GM12878 (cell line): Measurements from ENCODE around the gene FAM163B. TPM values are rescaled to one million over a fixed set of nuclear protein-coding genes. Genes with fewer than 3 reads are reported as not detected.

Experiments
- ATAC-seq: fragments of 200-7000 bp; cut with Tn5 transposase; 3 replicates; pipeline ENCODE4 v1.9.1; 2020; ENCODE audit warnings: mild to moderate bottlenecking, moderate library complexity
- BruUV-seq: library from RNA; stranded (reverse); fragments of 400-500 nt; replicated peaks from 2 replicates; lab custom pipeline; 2021; lab: Mats Ljungman, UMichigan
- CTCF ChIA-PET: fragments of 300-600 bp; sonication (Branson Sonifier 250); formaldehyde crosslinking; extraction: SDS; loops from one replicate; lab custom pipeline; 2021; ENCODE audit warnings: inconsistent platforms; lab: Yijun Ruan, JAX
- POLR2A ChIA-PET: fragments of 350-600 bp; formaldehyde crosslinking; extraction: SDS; loops from one replicate; lab custom pipeline; 2021; ENCODE audit warnings: inconsistent platforms; lab: Charles Lee
- RAD21 ChIA-PET: fragments of 300-600 bp; sonication (Branson Sonifier 250); formaldehyde crosslinking; loops from one replicate; lab custom pipeline; 2023; ENCODE audit warnings: antibody characterized with exemption; ENCODE audit not compliant: unreplicated experiment; lab: Charles Lee
- SMC1A ChIA-PET: fragments of 300-600 bp; sonication (Branson Sonifier 250); formaldehyde crosslinking; loops from one replicate; lab custom pipeline; 2023; ENCODE audit not compliant: unreplicated experiment, uncharacterized antibody; lab: Charles Lee
- DNase-seq: peaks from one replicate; pipeline ENCODE4 v3.0.0-alpha.2; 2011; ENCODE audit warnings: low read depth, low spot score
- FAIRE-seq: peaks from 3 replicates; lab custom pipeline; 2011; peaks lifted over from hg19 to GRCh38; lab: Jason Lieb, UNC
- H2AFZ ChIP-seq: 2 replicates; pipeline ENCODE4 v1.6.0; 2011; ENCODE audit warnings: low read depth, low read length, control low read depth; ENCODE audit not compliant: control insufficient read depth
- H3K27ac ChIP-seq: 2 replicates; pipeline ENCODE4 v1.5.1; 2011; ENCODE audit warnings: control low read depth; ENCODE audit not compliant: control insufficient read depth, insufficient read depth
- H3K27me3 ChIP-seq, 2 experiments: replicated peaks in 1 of 2; 2 replicates each; pipeline versions ENCODE4 v1.6.0 to v1.6.1; 2011; ENCODE audit warnings: low read length in 1 of 2; ENCODE audit not compliant: control insufficient read depth in 2 of 2, insufficient read depth in 2 of 2
- H3K36me3 ChIP-seq, 2 experiments: 2 replicates each; pipeline ENCODE4 v1.5.1; 2011; ENCODE audit warnings: low read length in 1 of 2; ENCODE audit not compliant: control insufficient read depth in 2 of 2, insufficient read depth in 2 of 2
- H3K4me1 ChIP-seq: 2 replicates; pipeline ENCODE4 v1.6.1; 2011; ENCODE audit warnings: mild to moderate bottlenecking, low read length, moderate library complexity, mixed read lengths; ENCODE audit not compliant: control insufficient read depth, insufficient read depth
- H3K4me2 ChIP-seq: 2 replicates; pipeline ENCODE4 v1.6.0; 2011; ENCODE audit warnings: control low read depth; ENCODE audit not compliant: control insufficient read depth, insufficient read depth
- H3K4me3 ChIP-seq: fragments of 200-600 bp; sonication (generic); 2 replicates; pipeline ENCODE4 v1.5.1; 2016
- H3K79me2 ChIP-seq: 2 replicates; pipeline ENCODE4 v1.6.0; 2011; ENCODE audit warnings: low read length; ENCODE audit not compliant: control insufficient read depth, insufficient read depth
- H3K9ac ChIP-seq: 2 replicates; pipeline ENCODE4 v1.8.0; 2011; ENCODE audit warnings: low read length, control low read depth, mixed read lengths; ENCODE audit not compliant: control insufficient read depth, insufficient read depth
- H3K9me3 ChIP-seq: replicated peaks from 3 replicates; pipeline ENCODE4 v1.5.1; 2011; ENCODE audit warnings: mild to moderate bottlenecking, low read length; ENCODE audit not compliant: control insufficient read depth, insufficient read depth
- H4K20me1 ChIP-seq: 2 replicates; pipeline ENCODE4 v1.6.0; 2011; ENCODE audit not compliant: control insufficient read depth, insufficient read depth
- ASH2L ChIP-seq: fragments of 300-600, 200-600 bp; sonication (generic); IDR thresholded peaks from 2 replicates; pipeline ENCODE4 v1.6.1; 2017; ENCODE audit warnings: low read depth, mild to moderate bottlenecking, borderline replicate concordance
- BRCA1 ChIP-seq: IDR thresholded peaks from 2 replicates; pipeline ENCODE4 v1.6.1; 2011; ENCODE audit warnings: low read depth, low read length, improper control_type of control experiment
- DPF2 ChIP-seq: fragments of 450-650 bp; IDR thresholded peaks from 2 replicates; pipeline ENCODE4 v1.6.1; 2017; ENCODE audit warnings: mild to moderate bottlenecking
- KAT2A ChIP-seq: conservative IDR thresholded peaks from 2 replicates; pipeline ENCODE4 v1.6.1; 2011; ENCODE audit warnings: low read depth, low read length; ENCODE audit not compliant: control insufficient read depth
- NFIC ChIP-seq: IDR thresholded peaks from 2 replicates; pipeline ENCODE4 v1.6.1; 2012; ENCODE audit warnings: low read depth, mild to moderate bottlenecking, inconsistent platforms, low read length, moderate library complexity
- ZNF24 ChIP-seq: fragments of 450-650 bp; IDR thresholded peaks from 2 replicates; pipeline ENCODE4 v1.6.1; 2017; ENCODE audit warnings: antibody characterized with exemption, mild to moderate bottlenecking
- WGBS: methylation state at CpG from one replicate; pipeline ENCODE4 v1.1.6; 2016; ENCODE audit warnings: low lambda C conversion rate; ENCODE audit not compliant: insufficient replicate concordance, insufficient coverage; ENCODE audit errors: missing lambda C conversion rate; 5-methylcytosine and 5-hydroxymethylcytosine counted together
- in situ Hi-C: fragments of 300-500 bp; cut with MboI; formaldehyde crosslinking; loops from 9 replicates; pipeline ENCODE4 v1.14.3; 2018; ENCODE audit warnings: mixed read lengths
- intact Hi-C: fragments of 100-400 bp; cut with micrococcal nuclease; formaldehyde crosslinking; loops from one replicate; pipeline ENCODE4 v1.14.2; 2022; ENCODE audit not compliant: unreplicated experiment
- polyA plus RNA-seq, 11 experiments: library from polyadenylated mRNA; depleted of rRNA in 4 of 11; unstranded in 6 of 11; stranded (reverse) in 5 of 11; fragments of >200 nt; fragmentation: Nextera tagmentation in 4 of 11; fragmentation: Illumina TruSeq in 1 of 11; extraction: Ambion mirVana in 4 of 11; extraction: Trizol in 1 of 11; gene quantifications; 1 replicate in 1 of 11; 2 replicates in 10 of 11; pipeline versions ENCODE4 v1.2.1 to v1.2.3, GENCODE V29; 2011 to 2016; ENCODE audit warnings: inconsistent platforms in 2 of 11, missing spikeins in 2 of 11, low read depth in 1 of 11
- total RNA-seq, 4 experiments: library from RNA; depleted of rRNA in 3 of 4; stranded (reverse); fragments of >200 nt in 3 of 4; fragmentation: Illumina TruSeq in 1 of 4; extraction: Trizol in 1 of 4; gene quantifications; 2 replicates each; pipeline versions ENCODE4 v1.2.1 to v1.2.3, GENCODE V29; 2013 to 2021
- TF ChIP-seq, protein P1 (sequence below): IDR thresholded peaks from 2 replicates; pipeline ENCODE4 v1.6.1; 2012; ENCODE audit warnings: improper control_type of control experiment, low read depth, low read length; ENCODE audit not compliant: insufficient replicate concordance

FAM163B gene
- total and polyA plus RNA-seq, 10 of the 15 experiments (the other 5 are each of a cell fraction or from before 2014, with no cell fraction given), result not detected

DNA sequence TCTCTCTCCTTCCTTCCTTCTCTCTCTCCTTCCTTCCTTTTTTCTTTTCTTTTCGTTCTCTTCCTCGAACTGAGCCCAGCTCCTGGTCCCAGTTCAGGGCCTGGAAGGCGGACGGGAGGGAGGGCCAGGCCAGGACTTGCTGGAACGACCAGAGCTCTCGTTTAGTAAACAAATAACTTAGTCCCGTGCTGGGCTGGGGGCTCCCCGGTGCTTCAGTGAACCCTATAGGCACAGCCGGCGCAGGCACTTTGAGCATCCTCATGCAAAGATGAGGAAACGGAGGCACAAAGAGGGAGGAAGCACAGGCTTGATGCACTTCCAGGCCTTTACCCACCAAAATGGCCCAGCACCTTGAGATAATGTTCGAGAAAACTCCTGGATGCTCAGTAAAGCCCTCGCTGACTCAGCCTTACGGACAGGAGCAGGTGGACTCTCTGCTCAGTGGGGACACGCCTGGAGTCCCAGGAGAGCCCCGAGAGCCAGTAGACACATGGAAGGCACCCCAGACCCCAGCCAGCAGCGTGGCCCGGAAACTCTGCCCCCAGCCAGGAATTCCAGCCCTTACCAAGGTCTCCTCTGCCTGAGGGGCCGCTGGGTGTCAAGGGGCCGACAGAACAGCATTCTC is 18.8 kb downstream of the FAM163B start:
- no peak overlapping the region for H3K4me3 ChIP-seq
- SMC1A ChIA-PET, result no interaction called here
- no peaks in the 10 kb centered on the region for H3K4me1 ChIP-seq
- no peak for FAIRE-seq
- no peak overlapping the region for H3K9ac ChIP-seq
- WGBS, result 34% methylated on average over 20 of the region's 20 CpGs
- H3K79me2 ChIP-seq, result no peaks in the 10 kb centered on the region
- intact Hi-C loops, result no loop called here
- no TSS peak for BruUV-seq
- in situ Hi-C loops, result no loop called here
- H3K4me2 ChIP-seq, result no peak overlapping the region
- no peak for DNase-seq
- no peaks in the 10 kb centered on the region for H3K36me3 ChIP-seq
- RAD21 ChIA-PET, result no interaction called here
- no peaks in the 10 kb centered on the region; the same call in 2 of the 3 replicates for H3K9me3 ChIP-seq
- no peaks in the 10 kb centered on the region for H4K20me1 ChIP-seq
- POLR2A ChIA-PET, result no interaction called here
- ATAC-seq, result no peak
- peaks cover 6 to 8% of the 10 kb centered on the region in 2 experiments; a peak in 3 of 4 replicates for H3K27me3 ChIP-seq
- no peak overlapping the region for H3K27ac ChIP-seq
- TF ChIP-seq ZNF24, result no peak
- TF ChIP-seq, protein P1, sequence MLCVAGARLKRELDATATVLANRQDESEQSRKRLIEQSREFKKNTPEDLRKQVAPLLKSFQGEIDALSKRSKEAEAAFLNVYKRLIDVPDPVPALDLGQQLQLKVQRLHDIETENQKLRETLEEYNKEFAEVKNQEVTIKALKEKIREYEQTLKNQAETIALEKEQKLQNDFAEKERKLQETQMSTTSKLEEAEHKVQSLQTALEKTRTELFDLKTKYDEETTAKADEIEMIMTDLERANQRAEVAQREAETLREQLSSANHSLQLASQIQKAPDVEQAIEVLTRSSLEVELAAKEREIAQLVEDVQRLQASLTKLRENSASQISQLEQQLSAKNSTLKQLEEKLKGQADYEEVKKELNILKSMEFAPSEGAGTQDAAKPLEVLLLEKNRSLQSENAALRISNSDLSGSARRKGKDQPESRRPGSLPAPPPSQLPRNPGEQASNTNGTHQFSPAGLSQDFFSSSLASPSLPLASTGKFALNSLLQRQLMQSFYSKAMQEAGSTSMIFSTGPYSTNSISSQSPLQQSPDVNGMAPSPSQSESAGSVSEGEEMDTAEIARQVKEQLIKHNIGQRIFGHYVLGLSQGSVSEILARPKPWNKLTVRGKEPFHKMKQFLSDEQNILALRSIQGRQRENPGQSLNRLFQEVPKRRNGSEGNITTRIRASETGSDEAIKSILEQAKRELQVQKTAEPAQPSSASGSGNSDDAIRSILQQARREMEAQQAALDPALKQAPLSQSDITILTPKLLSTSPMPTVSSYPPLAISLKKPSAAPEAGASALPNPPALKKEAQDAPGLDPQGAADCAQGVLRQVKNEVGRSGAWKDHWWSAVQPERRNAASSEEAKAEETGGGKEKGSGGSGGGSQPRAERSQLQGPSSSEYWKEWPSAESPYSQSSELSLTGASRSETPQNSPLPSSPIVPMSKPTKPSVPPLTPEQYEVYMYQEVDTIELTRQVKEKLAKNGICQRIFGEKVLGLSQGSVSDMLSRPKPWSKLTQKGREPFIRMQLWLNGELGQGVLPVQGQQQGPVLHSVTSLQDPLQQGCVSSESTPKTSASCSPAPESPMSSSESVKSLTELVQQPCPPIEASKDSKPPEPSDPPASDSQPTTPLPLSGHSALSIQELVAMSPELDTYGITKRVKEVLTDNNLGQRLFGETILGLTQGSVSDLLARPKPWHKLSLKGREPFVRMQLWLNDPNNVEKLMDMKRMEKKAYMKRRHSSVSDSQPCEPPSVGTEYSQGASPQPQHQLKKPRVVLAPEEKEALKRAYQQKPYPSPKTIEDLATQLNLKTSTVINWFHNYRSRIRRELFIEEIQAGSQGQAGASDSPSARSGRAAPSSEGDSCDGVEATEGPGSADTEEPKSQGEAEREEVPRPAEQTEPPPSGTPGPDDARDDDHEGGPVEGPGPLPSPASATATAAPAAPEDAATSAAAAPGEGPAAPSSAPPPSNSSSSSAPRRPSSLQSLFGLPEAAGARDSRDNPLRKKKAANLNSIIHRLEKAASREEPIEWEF, result no peak
- no peak for TF ChIP-seq DPF2
- no peak for TF ChIP-seq KAT2A
- no peak for TF ChIP-seq NFIC
- no peak for TF ChIP-seq BRCA1
- no peak for TF ChIP-seq ASH2L
- CTCF ChIA-PET, result interaction anchor here (0.6 to 1.4 kb wide), 3 partner anchors 135 to 407 kb away, joined by 3 to 4 read pairs (median 3); no protein-coding TSS in a partner anchor
- no peak overlapping the region for H2AFZ ChIP-seq
